AG10803 (cell line): ENCODE data around the gene ANXA11.

Experiments used
- DNase-seq: peaks from one replicate; pipeline ENCODE4 v3.0.0; 2010; ENCODE audit warnings: low read depth
- H3K4me3 ChIP-seq: 2 replicates; pipeline ENCODE4 v1.5.1; 2011; ENCODE audit warnings: mild to moderate bottlenecking, low read length, control low read depth
- CTCF ChIP-seq: conservative IDR thresholded peaks from 2 replicates; pipeline ENCODE4 v1.5.1; 2011; ENCODE audit warnings: mild to moderate bottlenecking, low read length, control low read depth, inconsistent platforms

The ANXA11 gene

DNA sequence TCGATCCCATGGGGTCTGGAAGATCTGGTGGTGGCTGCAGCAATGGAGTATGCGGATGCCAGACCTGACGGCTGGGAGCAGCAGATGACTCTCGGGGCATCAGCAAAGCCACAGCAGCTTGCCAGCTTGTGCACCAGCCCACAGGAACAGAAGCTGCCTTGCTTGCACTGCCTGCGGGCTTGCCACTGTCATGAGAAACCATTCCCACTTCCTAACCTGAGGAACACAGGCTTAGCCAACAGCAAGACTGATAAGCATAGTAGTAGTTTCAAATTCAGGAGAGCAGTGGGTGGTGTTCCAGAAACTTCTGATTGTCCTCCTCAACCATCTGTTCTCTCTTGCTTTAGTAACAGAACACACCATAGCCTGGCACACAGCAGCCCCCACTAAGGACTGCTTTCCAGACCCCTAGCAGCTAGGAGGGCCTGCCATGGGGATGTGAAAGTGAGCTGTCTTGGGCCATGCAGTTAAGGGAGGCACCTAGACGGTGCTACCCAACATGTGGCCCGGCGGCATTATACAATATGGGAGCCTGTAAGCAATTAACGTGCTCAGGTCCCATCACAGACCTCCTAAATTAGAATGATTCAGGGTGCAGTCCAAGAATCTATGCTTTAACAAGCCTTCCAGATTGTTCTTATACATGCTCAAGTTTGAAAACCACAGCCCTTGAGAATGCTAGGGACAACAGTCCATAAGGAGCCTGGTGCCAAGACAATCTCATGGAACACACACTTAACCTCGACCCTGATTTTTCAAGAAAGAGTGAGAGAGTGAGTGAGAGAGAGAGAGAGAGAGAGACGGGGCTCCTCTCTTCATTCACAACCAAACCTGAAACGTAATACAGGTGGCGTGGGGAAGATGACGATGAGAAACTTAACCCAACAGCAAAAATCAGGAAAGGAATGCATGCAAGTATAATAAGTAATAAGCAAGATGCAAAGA lies 7.1 kb downstream of the ANXA11 start:
- no peak for TF ChIP-seq CTCF
- no peak overlapping the region for H3K4me3 ChIP-seq
- DNase-seq, result no peak

DNA sequence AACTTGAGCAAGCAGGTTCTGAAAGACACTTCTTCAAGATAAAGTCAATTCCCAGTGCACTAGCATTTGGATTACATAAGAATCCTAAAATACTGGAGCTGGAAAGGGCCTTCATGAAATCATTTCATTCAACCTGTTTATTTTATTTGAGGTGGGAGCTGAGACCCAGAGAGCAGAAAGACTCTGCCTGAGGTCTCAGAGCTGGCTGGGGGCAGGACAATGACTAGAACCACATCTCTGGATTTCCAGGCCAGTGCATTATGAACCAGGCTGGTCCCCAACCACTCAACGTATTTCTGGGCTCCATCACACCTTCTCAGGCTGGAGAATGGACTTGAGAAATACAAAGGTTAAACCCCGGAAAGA lies 8.4 kb downstream of the ANXA11 start:
- no peak for TF ChIP-seq CTCF
- DNase-seq, result no peak
- no peak overlapping the region for H3K4me3 ChIP-seq

- H3K4me3 ChIP-seq, result no peak overlapping the region
- TF ChIP-seq CTCF, result no peak
- DNase-seq, result peak; percentile 53
Measured at GRCh38 chr10:80196270-80196949, 8.9 kb downstream of the ANXA11 start.

- H3K4me3 ChIP-seq, result no peak overlapping the region
- no peak for DNase-seq
- no peak for TF ChIP-seq CTCF
Measured at GRCh38 chr10:80195046-80195574, 10.2 kb downstream of the ANXA11 start.

DNA sequence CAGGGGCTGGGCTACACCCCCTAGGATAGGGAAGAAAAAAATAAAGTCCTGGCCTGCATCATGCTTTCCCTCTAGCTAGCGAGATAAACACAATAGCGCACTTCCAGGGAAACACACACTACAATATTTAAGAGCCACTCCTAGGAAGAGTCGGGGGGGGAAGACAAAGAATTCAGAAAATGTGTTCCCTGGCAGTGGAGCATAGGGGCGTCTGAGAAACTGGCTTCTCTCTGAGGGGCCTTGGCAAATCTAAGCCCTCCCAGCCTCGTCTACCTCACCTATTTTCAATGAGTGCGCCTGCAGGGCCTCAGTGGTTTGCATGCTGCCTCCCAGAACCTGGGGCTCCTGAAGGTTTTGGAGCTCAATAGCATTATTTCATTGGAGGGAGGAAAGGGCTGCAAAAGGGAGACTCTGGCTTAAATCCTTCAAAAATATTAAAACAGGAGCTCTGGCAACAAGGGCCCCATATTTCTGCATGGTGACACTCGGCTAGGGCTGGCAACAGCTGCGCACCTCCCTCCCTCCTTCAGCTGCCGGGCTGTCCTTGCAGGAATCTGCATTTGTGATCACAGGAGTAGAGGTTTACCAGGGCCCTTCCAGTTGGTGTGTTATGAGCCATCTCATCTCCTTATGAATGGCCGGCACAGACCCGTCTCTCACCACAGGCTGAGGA lies 10.8 kb downstream of the ANXA11 start:
- no peak for TF ChIP-seq CTCF
- H3K4me3 ChIP-seq, result no peak overlapping the region
- DNase-seq, result no peak

- no peak overlapping the region for H3K4me3 ChIP-seq
- DNase-seq, result no peak
- no peak for TF ChIP-seq CTCF
Measured at GRCh38 chr10:80192553-80192952, 12.8 kb downstream of the ANXA11 start.
